ENCODE measurements around the gene DLGAP4.

- TF ChIP-seq EZH2 (IDR thresholded peaks at IDR 0.05; ENCODE audit: borderline replicate concordance, low read length), result no peak
- TF ChIP-seq, protein P1, sequence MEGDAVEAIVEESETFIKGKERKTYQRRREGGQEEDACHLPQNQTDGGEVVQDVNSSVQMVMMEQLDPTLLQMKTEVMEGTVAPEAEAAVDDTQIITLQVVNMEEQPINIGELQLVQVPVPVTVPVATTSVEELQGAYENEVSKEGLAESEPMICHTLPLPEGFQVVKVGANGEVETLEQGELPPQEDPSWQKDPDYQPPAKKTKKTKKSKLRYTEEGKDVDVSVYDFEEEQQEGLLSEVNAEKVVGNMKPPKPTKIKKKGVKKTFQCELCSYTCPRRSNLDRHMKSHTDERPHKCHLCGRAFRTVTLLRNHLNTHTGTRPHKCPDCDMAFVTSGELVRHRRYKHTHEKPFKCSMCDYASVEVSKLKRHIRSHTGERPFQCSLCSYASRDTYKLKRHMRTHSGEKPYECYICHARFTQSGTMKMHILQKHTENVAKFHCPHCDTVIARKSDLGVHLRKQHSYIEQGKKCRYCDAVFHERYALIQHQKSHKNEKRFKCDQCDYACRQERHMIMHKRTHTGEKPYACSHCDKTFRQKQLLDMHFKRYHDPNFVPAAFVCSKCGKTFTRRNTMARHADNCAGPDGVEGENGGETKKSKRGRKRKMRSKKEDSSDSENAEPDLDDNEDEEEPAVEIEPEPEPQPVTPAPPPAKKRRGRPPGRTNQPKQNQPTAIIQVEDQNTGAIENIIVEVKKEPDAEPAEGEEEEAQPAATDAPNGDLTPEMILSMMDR (conservative IDR thresholded peaks at IDR 0.05 in 1 of 2, IDR thresholded peaks at IDR 0.05 in 1 of 2; ENCODE audit: extremely low read depth in 1 of 2, insufficient read depth in 1 of 2, low read depth in 1 of 2, low read length in 2 of 2), result no peak
These were observed 101.1 kb downstream of the DLGAP4 start for GRCh38 chr20:36407199-36407733.
